ENCODE results near the gene LRAT.

The LRAT gene

GRCh38 chr4:154738426-154738825 lies 5.4 kb upstream of the LRAT start:
- Histone ChIP-seq H3K9ac (ENCODE audit: low read length) (no peak overlapping the region), H3K79me2 (ENCODE audit: insufficient read depth, low read length) (no peaks in the 10 kb centered on the region), H3K27ac (ENCODE audit: low read depth, low read length, poor library complexity, severe bottlenecking) (no peak overlapping the region), H3F3A (ENCODE audit: insufficient read depth, low read length) (no peaks in the 10 kb centered on the region), H3K27me3 (ENCODE audit: insufficient read depth, low read length) (no peaks in the 10 kb centered on the region), H3K4me3 (ENCODE audit: low read depth, low read length, poor library complexity, severe bottlenecking) (no peak overlapping the region), H3K9me2 (ENCODE audit: low read depth, low read length) (no peaks in the 10 kb centered on the region), H3K9me3 (ENCODE audit: low read length) (no peaks in the 10 kb centered on the region), H2AFZ (ENCODE audit: low read length) (no peak overlapping the region), H3K4me2 (ENCODE audit: low read length) (no peak overlapping the region), H3K4me1 (ENCODE audit: insufficient read depth, low read length, severe bottlenecking) (no peaks in the 10 kb centered on the region), H3K36me3 (ENCODE audit: insufficient read depth, low read length) (no peaks in the 10 kb centered on the region), H4K20me1 (ENCODE audit: insufficient read depth, low read length) (no peaks in the 10 kb centered on the region)
- TF ChIP-seq EZH2 (IDR thresholded peaks at IDR 0.05; ENCODE audit: borderline replicate concordance, low read length): no peak
- TF ChIP-seq, protein P1, sequence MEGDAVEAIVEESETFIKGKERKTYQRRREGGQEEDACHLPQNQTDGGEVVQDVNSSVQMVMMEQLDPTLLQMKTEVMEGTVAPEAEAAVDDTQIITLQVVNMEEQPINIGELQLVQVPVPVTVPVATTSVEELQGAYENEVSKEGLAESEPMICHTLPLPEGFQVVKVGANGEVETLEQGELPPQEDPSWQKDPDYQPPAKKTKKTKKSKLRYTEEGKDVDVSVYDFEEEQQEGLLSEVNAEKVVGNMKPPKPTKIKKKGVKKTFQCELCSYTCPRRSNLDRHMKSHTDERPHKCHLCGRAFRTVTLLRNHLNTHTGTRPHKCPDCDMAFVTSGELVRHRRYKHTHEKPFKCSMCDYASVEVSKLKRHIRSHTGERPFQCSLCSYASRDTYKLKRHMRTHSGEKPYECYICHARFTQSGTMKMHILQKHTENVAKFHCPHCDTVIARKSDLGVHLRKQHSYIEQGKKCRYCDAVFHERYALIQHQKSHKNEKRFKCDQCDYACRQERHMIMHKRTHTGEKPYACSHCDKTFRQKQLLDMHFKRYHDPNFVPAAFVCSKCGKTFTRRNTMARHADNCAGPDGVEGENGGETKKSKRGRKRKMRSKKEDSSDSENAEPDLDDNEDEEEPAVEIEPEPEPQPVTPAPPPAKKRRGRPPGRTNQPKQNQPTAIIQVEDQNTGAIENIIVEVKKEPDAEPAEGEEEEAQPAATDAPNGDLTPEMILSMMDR (IDR thresholded peaks at IDR 0.05; ENCODE audit: low read length): no peak

DNA sequence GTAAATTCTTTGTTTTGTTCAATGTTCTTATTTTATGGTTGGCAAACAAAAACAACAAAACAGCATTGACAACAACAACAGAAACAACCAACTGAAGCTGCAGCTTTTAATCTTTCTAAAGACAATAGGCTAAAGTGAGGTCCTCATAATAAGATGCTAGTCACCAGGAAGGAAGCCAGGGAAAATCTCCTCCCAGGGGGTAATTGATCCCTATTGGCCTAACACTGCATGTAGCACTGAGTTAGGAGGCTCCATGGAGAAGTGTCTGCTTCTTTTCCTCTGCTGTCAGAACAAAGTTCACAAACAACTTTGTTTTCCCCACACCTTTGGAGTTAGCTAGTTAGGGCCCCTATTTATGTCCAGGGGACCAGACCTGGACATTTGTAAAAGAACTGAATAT lies 4.7 kb upstream of the LRAT start:
- no peaks in the 10 kb centered on the region for H3K4me1 ChIP-seq (ENCODE audit: insufficient read depth, low read length, severe bottlenecking)
- H3K79me2 ChIP-seq (ENCODE audit: insufficient read depth, low read length): no peaks in the 10 kb centered on the region
- H3K27ac ChIP-seq (ENCODE audit: low read depth, low read length, poor library complexity, severe bottlenecking): no peak overlapping the region
- no peaks in the 10 kb centered on the region for H3F3A ChIP-seq (ENCODE audit: insufficient read depth, low read length)
- H3K36me3 ChIP-seq (ENCODE audit: insufficient read depth, low read length): no peaks in the 10 kb centered on the region
- H2AFZ ChIP-seq (ENCODE audit: low read length): no peak overlapping the region
- no peaks in the 10 kb centered on the region for H3K9me3 ChIP-seq (ENCODE audit: low read length)
- H3K4me2 ChIP-seq (ENCODE audit: low read length): no peak overlapping the region
- H3K4me3 ChIP-seq (ENCODE audit: low read depth, low read length, poor library complexity, severe bottlenecking): no peak overlapping the region
- H4K20me1 ChIP-seq (ENCODE audit: insufficient read depth, low read length): no peaks in the 10 kb centered on the region
- no peak for TF ChIP-seq EZH2 (IDR thresholded peaks at IDR 0.05; ENCODE audit: borderline replicate concordance, low read length)
- TF ChIP-seq, protein P1 (IDR thresholded peaks at IDR 0.05; ENCODE audit: low read length): no peak
- H3K9me2 ChIP-seq (ENCODE audit: low read depth, low read length): no peaks in the 10 kb centered on the region
- H3K27me3 ChIP-seq (ENCODE audit: insufficient read depth, low read length): no peaks in the 10 kb centered on the region
- no peak overlapping the region for H3K9ac ChIP-seq (ENCODE audit: low read length)

- no peaks in the 10 kb centered on the region for H3K4me1 ChIP-seq (ENCODE audit: insufficient read depth, low read length, severe bottlenecking)
- no peaks in the 10 kb centered on the region for H3K36me3 ChIP-seq (ENCODE audit: insufficient read depth, low read length)
- H3K27me3 ChIP-seq (ENCODE audit: insufficient read depth, low read length): no peaks in the 10 kb centered on the region
- H3F3A ChIP-seq (ENCODE audit: insufficient read depth, low read length): no peaks in the 10 kb centered on the region
- TF ChIP-seq EZH2 (IDR thresholded peaks at IDR 0.05; ENCODE audit: borderline replicate concordance, low read length): no peak
- TF ChIP-seq, protein P1 (IDR thresholded peaks at IDR 0.05; ENCODE audit: low read length): no peak
- H2AFZ ChIP-seq (ENCODE audit: low read length): no peak overlapping the region
- H3K4me3 ChIP-seq (ENCODE audit: low read depth, low read length, poor library complexity, severe bottlenecking): no peak overlapping the region
- H4K20me1 ChIP-seq (ENCODE audit: insufficient read depth, low read length): no peaks in the 10 kb centered on the region
- no peak overlapping the region for H3K9ac ChIP-seq (ENCODE audit: low read length)
- H3K27ac ChIP-seq (ENCODE audit: low read depth, low read length, poor library complexity, severe bottlenecking): no peak overlapping the region
- H3K9me3 ChIP-seq (ENCODE audit: low read length): no peaks in the 10 kb centered on the region
- H3K9me2 ChIP-seq (ENCODE audit: low read depth, low read length): no peaks in the 10 kb centered on the region
- no peak overlapping the region for H3K4me2 ChIP-seq (ENCODE audit: low read length)
- no peaks in the 10 kb centered on the region for H3K79me2 ChIP-seq (ENCODE audit: insufficient read depth, low read length)
Measured at GRCh38 chr4:154740462-154740861, 3.3 kb upstream of the LRAT start.

Data from OCI-LY1 (cell line).